NCI-H524 (cell line): ENCODE results near the gene SIGLECL1.
"Not testable (repeated sequence)": the region's sequence is repeated elsewhere in the genome, so short reads cannot be mapped to it uniquely, and the experiment has no call there.

Experiments used
- DNase-seq, 2 experiments: peaks; one replicate each; lab custom pipeline; 2025; lab: John Stamatoyannopoulos, UW

Gene SIGLECL1

DNA sequence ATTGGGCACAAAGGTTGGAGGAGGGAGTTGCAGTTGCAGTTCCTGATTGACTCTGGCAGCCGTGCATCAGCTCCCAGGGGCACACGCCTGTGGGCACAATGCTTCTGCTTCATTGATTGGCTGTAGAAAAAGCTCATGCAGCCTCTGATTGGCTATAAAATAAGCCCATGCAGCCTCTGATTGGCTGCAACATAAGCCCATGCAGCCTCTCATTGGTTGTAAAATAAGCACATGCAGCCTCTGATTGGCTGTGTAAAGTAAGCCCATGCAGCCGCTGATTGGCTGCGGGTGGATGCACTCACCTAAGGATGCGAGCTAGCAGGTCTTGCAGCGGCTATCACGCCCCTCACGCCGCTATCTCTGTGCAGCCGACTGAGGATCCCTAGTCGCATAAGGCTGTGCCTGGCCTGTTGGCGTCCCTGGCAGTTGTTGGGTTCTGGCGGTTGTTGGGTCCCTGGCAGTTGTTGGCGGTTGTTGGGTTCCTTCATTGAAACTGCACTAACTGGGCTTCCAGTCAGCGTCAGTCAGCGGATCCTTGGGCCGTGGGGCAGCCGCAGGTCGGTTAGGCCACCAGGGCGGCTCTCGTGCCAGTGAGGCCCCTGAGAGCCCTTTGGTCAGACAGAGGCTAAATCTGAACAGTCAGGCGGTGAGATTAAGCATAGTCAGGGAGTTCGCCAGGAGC lies at the start of gene SIGLECL1:
Gene SIGLECL1 (plus strand): TSS at position 295 of the 682 bp plus-strand sequence. CDS start 12,993 bp downstream, outside the sequence.
- DNase-seq = no peak

DNA sequence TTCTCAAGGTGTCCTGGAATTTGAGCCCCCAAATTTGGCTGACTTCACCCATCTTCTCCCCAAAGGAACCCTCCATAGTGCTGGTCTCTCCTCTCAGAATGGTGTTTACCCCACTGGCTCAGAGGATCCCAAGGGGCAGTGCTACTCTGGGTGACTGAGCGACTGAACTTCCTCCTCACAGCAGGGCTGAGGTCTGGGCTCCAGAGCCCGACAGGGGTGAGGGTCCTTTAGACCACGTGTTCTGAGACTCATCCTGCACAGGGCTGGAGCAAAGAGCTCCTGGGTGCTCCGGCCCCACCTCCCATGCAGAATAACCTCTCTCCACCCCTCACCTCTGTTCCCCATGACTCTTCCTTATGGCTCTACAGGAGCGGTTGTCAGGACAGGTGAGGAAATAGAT lies 49.2 kb upstream of the SIGLECL1 start:
- no peak for DNase-seq

DNA sequence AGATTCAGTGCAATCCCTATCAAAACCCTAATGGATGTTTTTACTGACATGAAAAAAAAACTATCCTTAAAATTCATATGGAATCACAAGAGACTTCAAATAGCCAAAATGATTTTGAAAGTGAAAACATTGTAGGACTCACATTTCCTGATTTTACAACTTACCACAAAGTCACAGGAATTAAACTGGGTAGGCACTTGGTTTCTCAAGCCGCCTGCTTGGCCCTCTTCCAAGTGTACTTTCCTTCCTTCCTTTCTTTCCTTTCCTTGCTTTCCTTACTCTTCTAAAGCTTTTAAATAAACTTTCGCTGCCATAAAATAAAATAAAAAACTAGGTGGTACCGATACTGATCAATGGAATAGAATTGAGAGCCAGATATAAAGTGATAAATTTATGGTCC lies 47.0 kb upstream of the SIGLECL1 start:
- no peak for DNase-seq

DNA sequence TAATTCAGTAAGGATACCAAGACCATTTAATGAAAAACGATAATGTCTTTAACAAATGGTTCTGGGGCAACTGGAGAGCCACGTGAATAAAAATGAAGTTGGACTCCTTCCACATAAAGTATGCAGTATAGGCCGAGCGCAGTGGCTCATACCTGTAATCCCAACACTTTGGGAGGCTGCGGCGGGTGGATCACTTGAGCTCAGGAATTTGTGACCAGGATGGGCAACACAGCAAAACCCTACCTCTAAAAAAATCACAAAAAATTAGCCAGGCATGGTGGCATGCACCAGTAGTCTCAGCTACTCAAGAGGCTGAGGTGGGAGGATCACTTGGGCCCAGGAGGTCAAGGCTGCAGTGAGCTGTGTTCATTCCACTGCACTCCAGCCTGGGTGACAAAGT lies 46.6 kb upstream of the SIGLECL1 start:
- no peak for DNase-seq

DNA sequence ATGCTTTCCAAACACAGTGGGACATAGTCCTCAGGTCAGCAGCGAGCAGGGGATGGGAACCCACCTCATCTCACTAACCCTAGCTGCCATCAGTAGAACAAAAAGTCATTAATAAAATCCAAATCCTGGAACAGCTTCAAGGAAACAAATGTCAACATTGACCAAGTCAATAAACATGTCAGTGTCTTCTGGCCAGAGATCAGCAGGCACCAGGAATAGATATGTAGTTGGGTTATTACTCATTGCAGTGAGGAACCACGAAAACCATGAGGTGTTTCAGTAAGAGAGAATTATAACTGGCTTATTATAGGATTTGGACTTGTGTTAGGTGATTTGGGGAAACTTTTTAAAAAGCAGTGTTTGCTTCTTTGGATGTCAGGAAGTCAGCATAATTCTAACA lies 43.1 kb upstream of the SIGLECL1 start:
- no peak for DNase-seq

DNA sequence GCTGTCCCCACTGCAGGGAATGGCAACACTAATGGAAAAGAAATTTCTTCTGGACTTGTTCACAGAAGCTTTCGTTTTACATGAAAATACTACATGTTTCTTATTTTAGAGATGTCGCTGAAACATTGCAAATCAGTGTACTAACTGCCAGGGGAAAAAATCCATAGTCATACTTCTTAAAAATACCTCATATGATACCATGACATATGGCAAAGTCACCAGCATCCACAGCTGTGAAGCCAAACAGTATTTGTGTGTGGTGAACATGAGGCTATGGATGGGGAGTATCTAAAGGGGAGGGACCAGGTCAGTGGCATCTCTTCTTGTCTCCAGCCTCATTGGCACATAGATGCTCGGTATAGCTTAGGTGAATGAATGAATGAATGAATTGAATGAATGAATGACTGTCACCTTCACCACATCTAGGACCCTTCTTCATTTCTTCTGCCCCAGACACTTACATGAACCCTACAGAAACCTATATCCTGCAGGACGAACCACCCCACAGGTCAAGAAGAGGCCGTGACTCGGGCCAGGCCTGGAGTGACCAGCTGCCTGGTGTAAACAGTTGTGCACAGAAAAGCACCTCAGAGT lies 40.6 kb upstream of the SIGLECL1 start:
- DNase-seq = no peak

DNA sequence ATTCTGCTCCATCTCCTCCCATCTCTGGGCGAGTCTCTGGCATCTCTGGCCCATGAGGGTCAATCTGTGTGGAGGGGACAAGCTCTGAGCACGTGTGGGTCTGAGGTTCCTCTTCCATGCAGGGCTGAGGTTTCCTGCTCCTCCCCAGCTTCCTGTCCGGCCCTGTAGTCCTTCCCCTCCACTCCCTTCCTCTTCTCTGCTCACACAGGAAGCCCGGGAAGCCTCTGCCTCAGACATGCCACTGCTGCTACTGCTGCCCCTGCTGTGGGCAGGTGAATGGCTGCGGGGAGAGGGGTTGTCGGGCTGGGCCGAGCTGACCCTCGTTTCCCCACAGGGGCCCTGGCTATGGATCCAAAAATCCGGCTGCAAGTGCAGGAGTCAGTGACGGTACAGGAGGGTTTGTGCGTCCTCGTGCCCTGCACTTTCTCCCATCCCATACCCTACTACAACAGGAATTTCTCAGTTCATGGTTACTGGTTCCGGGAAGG lies 40.0 kb upstream of the SIGLECL1 start:
- DNase-seq = not testable (repeated sequence)

DNA sequence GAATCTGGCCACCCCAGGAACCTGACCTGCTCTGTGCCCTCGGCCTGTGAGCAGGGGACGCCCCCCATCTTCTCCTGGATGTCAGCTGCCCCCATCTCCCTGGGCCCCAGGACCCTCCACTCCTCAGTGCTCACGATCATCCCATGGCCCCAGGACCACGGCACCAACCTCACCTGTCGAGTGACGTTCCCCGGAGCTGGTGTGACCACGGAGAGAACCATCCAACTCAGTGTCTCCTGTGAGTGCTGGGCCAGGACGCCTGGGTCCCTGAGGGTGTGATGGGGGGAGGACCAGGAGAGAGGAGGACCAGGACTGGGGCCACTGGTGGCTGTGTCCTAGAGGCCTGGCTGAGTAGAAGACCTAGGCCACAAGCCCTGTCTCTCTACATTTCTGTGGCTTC lies 39.0 kb upstream of the SIGLECL1 start:
- DNase-seq = no peak

DNA sequence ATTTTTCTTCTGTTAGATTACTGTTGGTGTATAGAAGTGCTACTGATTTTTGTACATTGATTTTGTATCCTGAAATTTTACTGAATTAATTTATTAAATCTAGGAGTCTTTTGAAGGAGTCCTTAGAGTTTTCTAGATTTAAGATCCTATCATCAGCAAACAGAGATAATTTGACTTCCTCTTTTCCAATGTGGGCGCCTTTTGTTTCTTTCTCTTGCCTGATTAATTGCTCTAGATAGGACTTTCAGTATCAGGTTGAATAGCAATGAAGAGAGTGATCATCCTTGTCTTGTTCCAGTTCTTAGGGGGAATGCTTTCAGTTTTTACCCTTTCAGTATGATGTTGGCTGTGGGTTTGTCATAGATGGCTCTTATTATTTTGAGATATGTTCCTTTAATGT lies 31.6 kb upstream of the SIGLECL1 start:
- DNase-seq = no peak

DNA sequence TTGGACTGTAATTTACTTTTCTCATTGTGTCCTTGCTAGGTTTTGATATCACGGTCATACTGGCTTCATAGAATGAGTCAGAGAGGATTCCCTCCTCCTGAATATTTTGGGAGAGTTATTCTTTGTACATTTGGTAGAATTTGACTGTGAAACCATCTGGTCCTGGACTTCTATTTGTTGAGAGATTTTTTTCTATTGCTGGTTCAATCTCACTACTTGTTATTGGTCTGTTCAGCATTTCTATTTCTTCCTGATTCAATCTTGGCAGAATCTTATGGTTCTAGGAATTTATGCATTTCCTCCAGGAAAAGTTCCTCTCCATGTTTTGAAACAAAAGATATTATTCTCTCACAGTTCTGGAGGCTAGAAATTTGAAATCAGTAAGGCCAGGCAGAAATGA lies 30.9 kb upstream of the SIGLECL1 start:
- no peak for DNase-seq

DNA sequence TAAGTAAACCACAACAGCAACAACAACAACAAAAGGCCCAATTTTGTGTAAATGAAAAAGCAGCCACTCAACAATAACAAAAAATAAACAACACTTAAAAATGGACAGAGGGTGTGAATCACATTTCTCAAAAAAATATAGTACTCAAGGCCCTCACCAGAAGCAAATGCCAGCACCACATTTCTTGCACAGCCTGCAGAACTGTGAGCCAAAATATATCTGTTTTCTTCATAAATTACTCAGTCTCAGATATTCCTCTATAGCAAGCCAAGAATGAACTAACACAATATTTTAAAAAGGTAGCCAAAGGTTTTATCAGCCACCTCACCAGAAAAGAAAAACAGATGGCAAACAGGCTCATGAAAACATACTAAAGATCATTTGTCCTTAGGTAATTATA lies 29.9 kb upstream of the SIGLECL1 start:
- DNase-seq = no peak

DNA sequence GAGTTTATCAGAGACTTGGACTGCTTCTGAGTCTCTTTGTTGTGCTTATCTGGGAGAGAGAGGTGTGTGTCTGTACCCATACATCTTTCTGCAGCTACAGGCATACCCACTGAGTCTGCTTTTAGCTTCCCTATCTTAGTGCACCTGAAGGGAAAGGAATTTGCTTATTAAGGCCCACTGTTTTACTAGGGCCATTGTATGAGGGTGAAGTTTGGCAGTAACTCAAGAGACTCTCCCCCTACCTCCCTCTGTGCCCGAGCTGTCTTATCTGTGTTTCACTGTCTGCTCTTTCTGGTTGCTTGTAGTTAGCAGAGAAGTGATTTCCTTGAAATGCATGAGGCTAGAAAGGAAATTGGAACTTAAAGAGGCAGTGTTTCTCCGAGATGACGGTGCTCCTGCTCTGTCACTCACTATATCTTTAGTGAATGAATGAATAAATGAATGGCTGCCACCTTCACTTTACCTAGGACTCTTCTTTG lies 26.7 kb upstream of the SIGLECL1 start:
- no peak for DNase-seq

DNA sequence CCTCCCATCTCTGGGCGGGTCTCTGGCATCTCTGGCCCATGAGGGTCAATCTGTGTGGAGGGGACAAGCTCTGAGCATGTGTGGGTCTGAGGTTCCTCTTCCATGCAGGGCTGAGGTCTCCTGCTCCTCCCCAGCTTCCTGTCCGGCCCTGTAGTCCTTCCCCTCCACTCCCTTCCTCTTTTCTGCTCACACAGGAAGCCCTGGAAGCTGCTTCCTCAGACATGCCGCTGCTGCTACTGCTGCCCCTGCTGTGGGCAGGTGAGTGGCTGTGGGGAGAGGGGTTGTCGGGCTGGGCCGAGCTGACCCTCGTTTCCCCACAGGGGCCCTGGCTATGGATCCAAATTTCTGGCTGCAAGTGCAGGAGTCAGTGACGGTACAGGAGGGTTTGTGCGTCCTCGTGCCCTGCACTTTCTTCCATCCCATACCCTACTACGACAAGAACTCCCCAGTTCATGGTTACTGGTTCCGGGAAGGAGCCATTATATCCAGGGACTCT lies 25.9 kb upstream of the SIGLECL1 start, which contains the start of gene CD33:
Gene CD33 (plus strand): TSS at position 183 of the 496 bp plus-strand sequence. CDS start 39 bp downstream, at position 222.
- DNase-seq = not testable (repeated sequence)

DNA sequence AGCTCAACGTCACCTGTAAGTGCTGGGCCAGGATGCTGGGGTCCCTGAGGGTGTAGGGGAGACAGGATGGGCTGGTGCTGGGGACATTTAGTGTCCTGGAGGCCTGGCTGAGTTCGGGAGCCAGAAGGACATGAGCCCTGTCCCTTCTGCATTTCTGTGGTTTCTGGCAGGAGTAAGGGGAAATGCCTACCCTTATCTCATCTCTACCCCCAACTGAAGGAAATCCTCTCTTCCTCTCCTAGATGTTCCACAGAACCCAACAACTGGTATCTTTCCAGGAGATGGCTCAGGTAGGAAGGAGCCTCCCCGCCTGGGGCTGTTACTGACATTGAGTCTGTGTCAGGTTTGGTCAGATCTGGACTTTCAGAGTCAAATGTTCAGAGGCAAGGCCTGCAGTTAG lies 24.8 kb upstream of the SIGLECL1 start:
- DNase-seq = no peak

DNA sequence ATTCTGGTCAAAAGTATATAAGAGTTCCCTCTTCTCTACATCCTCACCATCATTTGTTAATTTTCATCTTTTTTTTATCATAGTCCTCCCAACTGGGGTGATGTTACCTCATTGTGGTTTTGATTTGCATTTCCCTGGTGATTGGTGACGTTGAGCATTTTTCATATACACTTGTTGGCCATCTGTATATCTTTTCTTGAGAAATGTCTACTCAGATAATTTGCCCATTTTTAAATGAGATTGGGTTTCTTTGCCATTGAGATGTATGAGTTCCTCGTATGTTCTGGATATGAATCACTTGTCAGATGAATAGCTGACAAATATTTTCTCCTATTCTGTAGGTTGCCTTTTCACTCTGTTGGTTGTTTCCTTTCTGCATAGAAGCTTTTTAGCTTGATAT lies 23.6 kb upstream of the SIGLECL1 start:
- no peak for DNase-seq

DNA sequence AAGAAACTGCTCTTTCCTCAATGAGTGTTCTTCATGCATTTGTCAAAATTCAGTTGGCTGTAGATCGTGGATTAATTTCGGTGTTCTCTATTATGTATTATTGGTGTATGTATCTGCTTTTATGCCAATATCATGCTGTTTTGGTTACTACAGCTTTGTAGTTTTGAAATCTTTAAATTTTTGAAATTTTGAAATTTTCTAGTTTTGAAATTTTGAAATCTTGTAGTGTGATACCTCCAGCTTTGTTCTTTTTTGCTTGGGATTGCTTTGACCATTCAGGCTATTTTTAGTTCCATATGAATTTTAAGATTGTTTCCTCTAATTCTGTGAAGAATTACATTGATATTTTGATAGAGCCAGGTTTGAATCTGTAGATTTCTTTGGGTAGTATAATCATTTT lies 22.9 kb upstream of the SIGLECL1 start:
- DNase-seq = no peak

DNA sequence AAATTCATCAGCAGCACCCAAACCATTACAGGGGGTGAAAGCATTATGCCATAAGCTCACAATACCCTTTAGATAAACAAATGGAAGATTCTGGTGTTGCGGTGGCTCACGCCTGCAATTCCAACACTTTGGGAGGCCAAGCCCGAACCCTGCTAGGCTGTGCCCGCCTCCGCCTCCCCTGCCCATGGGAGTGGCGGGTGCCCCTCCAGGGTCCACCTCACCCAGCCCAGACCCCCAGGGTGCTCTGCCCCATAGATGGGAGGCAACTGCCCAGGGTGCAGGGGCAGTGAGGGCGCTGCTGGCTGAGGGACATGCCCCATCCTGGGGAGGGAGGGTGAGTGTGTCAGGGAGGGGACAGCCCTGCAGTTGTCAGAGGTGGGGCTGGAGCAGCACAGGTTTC lies 10.0 kb upstream of the SIGLECL1 start:
- no peak for DNase-seq

DNA sequence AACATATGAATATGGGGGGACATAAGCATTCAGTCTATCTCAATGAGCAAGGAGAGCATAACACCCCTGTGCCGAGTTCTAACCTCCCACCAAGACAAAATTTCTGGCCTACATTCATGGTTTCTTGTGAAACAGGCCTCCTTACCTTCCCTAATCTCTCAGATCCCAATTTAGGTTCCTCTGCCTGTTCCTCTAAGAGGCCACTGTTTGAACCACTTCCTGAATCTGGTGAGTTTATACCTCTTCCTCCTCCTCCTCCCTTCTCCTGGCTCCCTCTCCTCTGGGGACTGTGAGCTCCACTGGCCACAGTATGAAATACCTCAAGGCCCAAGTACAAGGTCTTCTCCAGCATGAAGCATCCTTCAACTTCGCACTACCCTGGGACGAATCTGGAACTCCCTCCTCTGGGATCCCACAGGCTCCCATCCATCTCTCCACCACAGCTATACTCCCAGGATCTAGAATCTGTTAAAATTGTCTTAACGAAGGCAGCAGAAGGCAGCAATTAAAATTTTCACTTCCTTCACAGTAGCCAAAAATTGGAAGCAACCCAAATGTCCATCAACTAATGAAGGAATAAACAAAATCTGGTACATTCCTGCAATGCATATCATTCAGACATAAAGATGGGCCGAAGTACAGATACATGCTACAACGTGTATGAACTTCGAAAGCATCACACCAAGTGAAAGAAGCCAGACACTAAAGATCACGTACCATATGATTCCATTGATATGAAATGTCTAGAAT lies 7.8 kb upstream of the SIGLECL1 start:
- no peak for DNase-seq

DNA sequence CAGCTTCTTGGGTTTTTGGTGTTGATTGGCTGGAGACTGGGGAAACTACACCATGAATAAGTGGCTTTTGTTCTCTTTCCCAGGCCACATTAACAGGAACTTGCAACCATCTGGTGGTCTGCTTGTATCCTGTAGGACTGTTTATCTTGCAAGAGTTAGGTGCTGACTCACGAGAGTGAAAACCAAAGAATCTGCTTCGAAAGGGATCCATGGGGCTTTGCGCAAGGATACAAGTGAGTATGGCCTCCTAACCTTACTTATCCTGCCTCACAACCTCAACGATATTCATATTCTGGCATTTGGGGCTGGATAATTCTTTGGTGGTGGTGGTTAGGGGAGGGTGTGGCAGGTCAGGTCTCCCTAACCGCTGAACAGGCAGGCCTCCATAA lies 4.7 kb upstream of the SIGLECL1 start:
- DNase-seq = no peak

DNA sequence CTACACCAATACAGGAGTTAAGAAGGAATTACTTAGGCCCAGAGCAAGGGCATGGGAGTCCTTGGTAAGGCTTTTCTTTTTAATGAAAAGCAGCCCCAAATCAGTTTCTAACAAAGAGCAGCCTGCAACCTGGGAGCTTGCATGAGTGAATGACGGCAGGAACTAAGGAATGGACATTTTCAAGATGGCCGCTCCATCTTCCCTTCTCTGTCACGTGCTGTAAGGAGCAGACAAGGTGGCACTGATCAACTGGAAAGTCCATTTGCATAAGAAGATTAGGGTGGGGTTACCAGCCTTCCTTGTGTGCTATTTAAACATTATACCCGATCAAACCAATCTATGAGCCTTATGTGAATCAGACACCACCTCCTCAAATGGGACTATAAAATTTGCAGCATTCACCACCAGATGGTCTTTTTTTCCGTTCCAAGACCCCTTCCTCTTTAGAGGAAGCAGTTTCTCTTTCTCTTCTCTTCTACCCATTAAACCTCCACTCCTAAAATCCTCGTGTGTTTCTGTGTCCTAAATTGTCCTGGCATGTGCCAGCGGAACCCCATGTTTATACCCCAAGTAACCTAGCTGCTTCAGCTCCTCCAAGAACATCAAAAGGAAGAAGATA lies 2.8 kb upstream of the SIGLECL1 start:
- DNase-seq = no peak

DNA sequence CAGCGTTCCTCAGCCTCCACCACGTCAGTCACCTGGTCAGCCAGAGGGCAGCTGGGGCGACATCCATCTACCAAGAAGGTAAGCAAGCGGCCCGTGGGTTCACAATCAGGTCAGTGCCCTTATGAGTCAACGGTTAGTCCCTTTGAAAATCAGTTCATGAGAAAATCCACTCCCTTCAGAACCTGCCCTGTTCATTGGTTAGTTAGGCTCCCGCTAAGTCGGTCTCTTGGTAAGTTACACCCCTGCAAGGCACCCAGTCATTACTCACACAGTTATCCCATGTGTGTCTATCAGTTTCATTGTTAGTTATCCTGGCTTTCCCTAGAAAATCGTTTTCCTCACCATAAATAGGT lies 564 bp downstream of the SIGLECL1 start:
- no peak for DNase-seq

DNA sequence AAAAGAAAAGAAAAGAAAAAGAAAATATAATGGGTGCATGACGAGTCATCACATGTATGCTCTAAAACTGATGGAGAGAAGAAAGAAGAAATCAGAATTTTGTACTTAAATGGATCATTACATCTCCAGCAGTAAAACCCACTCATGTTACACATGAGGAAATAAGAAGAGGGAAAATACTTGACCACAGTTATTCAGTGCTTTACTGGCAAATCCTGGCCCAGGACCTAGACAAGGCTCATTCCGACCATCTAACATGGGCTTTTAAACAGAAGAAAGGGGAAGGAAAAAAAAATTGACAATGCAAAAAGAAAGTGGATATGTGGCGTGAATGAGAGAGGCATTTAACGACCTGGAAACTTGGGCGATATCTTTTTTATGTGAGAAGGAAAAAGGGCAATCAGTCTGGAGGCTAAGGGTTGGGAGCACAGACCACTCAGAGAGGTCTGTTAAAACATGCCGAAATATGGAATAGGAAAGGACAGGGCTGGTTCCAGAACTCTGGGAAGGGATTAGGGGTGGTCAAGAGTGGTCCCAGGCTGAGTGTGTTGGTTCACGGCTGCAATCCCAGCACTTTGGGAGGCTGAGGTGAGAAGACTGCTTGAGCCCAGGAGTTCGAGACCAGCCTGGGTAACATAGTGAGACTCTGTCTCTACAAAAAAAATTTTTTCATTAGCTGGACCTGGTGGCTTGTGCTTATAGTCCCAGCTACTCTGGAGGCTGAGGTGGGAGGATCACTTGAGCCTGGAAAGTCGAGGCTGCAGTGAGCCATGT lies 1.6 kb downstream of the SIGLECL1 start:
- DNase-seq = no peak
